ENCODE measurements around the gene SPOCD1. TPM values are rescaled to one million over a fixed set of nuclear protein-coding genes. Genes with fewer than 3 reads are reported as not detected.

Gene SPOCD1
- total RNA-seq, 2 donors from 2014 or later = 2.0 to 3.1 TPM

- no peak overlapping the region for H3K4me3 ChIP-seq (ENCODE audit: low read length)
- no peaks in the 10 kb centered on the region for H3K36me3 Mint-ChIP-seq (ENCODE audit: low read depth)
- TF ChIP-seq, protein P1, sequence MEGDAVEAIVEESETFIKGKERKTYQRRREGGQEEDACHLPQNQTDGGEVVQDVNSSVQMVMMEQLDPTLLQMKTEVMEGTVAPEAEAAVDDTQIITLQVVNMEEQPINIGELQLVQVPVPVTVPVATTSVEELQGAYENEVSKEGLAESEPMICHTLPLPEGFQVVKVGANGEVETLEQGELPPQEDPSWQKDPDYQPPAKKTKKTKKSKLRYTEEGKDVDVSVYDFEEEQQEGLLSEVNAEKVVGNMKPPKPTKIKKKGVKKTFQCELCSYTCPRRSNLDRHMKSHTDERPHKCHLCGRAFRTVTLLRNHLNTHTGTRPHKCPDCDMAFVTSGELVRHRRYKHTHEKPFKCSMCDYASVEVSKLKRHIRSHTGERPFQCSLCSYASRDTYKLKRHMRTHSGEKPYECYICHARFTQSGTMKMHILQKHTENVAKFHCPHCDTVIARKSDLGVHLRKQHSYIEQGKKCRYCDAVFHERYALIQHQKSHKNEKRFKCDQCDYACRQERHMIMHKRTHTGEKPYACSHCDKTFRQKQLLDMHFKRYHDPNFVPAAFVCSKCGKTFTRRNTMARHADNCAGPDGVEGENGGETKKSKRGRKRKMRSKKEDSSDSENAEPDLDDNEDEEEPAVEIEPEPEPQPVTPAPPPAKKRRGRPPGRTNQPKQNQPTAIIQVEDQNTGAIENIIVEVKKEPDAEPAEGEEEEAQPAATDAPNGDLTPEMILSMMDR (conservative IDR thresholded peaks at IDR 0.05) = no peak
Measured at GRCh38 chr1:31812158-31812829, 3.5 kb downstream of the SPOCD1 start.

DNA sequence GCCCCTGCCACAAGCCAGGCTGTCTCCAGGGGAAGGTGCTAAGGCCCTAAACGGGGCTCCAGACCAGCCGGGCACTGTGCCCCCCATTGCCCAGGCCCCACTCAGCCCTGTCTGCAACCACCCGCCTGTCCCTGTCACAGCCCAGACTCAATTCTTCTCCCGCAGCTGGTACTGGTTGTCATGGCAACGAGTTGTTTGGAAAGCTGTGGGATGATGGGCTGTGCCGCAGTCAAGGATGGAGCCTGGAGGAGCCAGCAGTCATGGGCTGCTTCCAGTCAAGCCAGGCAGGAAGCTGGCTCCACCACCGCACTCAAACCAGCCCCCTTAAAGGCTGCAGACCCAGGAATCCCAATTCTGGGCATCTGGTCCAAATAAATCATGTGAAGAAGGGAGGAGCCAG, 4.2 kb downstream of the SPOCD1 start:
- Histone ChIP-seq H3K4me3 (ENCODE audit: low read length) (no peak overlapping the region), H3K9ac (ENCODE audit: extremely low read depth, low read length, poor library complexity, severe bottlenecking) (no peak overlapping the region), H3K27me3 (ENCODE audit: control insufficient read depth, insufficient read depth, low read length, poor library complexity, severe bottlenecking) (no peaks in the 10 kb centered on the region), H3K9me3 (ENCODE audit: control insufficient read depth, low read length) (no peaks in the 10 kb centered on the region), H3K36me3 (ENCODE audit: control insufficient read depth, insufficient read depth, low read length) (no peaks in the 10 kb centered on the region), H3K4me1 (ENCODE audit: control insufficient read depth, insufficient read depth, low read length) (no peaks in the 10 kb centered on the region), H3K27ac (ENCODE audit: low read depth, low read length) (no peak overlapping the region)
- H3K4me1 Mint-ChIP-seq = peaks cover 2% of the 10 kb centered on the region
- no peaks in the 10 kb centered on the region for H3K36me3 Mint-ChIP-seq (ENCODE audit: low read depth)
- no peak overlapping the region for H3K27ac Mint-ChIP-seq
- TF ChIP-seq, protein P1 (conservative IDR thresholded peaks at IDR 0.05) = no peak
- peaks cover 7% of the 10 kb centered on the region for H3K9me3 Mint-ChIP-seq
- H3K27me3 Mint-ChIP-seq (ENCODE audit: insufficient read depth) = peaks cover 2% of the 10 kb centered on the region
- peak; percentile 82 for DNase-seq
- WGBS, 2 experiments (ENCODE audit: insufficient coverage in 1 of 2, insufficient read length in 1 of 2) = 39 to 67% methylated on average over 3 to 7 of the region's 7 CpGs
- H3K4me3 Mint-ChIP-seq = no peak overlapping the region

More at GRCh38 chr1:31812158-31812829, 3.5 kb downstream of the SPOCD1 start:
- Histone ChIP-seq H3K4me1 (ENCODE audit: control insufficient read depth, insufficient read depth, low read length) (no peaks in the 10 kb centered on the region), H3K27me3 (ENCODE audit: control insufficient read depth, insufficient read depth, low read length, poor library complexity, severe bottlenecking) (no peaks in the 10 kb centered on the region), H3K36me3 (ENCODE audit: control insufficient read depth, insufficient read depth, low read length) (no peaks in the 10 kb centered on the region), H3K9ac (ENCODE audit: extremely low read depth, low read length, poor library complexity, severe bottlenecking) (no peak overlapping the region), H3K9me3 (ENCODE audit: control insufficient read depth, low read length) (no peaks in the 10 kb centered on the region), H3K27ac (ENCODE audit: low read depth, low read length) (no peak overlapping the region)
- Mint-ChIP-seq H3K4me1 (peaks cover 2% of the 10 kb centered on the region), H3K27me3 (ENCODE audit: insufficient read depth) (peaks cover 2% of the 10 kb centered on the region), H3K4me3 (no peak overlapping the region), H3K9me3 (peaks cover 2% of the 10 kb centered on the region), H3K27ac (no peak overlapping the region)
- 87 to 90% methylated on average over 9 of the region's 9 CpGs for WGBS, 2 experiments (ENCODE audit: insufficient coverage in 1 of 2, insufficient read length in 1 of 2)
- no peak for DNase-seq

- Histone ChIP-seq H3K27ac (ENCODE audit: low read depth, low read length) (no peak overlapping the region), H3K4me1 (ENCODE audit: control insufficient read depth, insufficient read depth, low read length) (no peaks in the 10 kb centered on the region), H3K36me3 (ENCODE audit: control insufficient read depth, insufficient read depth, low read length) (no peaks in the 10 kb centered on the region), H3K9me3 (ENCODE audit: control insufficient read depth, low read length) (no peaks in the 10 kb centered on the region), H3K9ac (ENCODE audit: extremely low read depth, low read length, poor library complexity, severe bottlenecking) (no peak overlapping the region), H3K27me3 (ENCODE audit: control insufficient read depth, insufficient read depth, low read length, poor library complexity, severe bottlenecking) (no peaks in the 10 kb centered on the region), H3K4me3 (ENCODE audit: low read length) (no peak overlapping the region)
- no peaks in the 10 kb centered on the region for H3K4me1 Mint-ChIP-seq
- peaks cover 2% of the 10 kb centered on the region for H3K27me3 Mint-ChIP-seq (ENCODE audit: insufficient read depth)
- H3K36me3 Mint-ChIP-seq (ENCODE audit: low read depth) = no peaks in the 10 kb centered on the region
- TF ChIP-seq, protein P1 (conservative IDR thresholded peaks at IDR 0.05) = no peak
- peaks cover 5% of the 10 kb centered on the region for H3K9me3 Mint-ChIP-seq
- peak; percentile 49 for DNase-seq
- H3K27ac Mint-ChIP-seq = no peak overlapping the region
- no peak overlapping the region for H3K4me3 Mint-ChIP-seq
- 81 to 100% methylated on average over 2 to 4 of the region's 4 CpGs for WGBS, 2 experiments (ENCODE audit: insufficient coverage in 1 of 2, insufficient read length in 1 of 2)
Measured at GRCh38 chr1:31809698-31810097, 6.1 kb downstream of the SPOCD1 start.
